Ovary (tissue), 10 donors: Measurements from ENCODE around the gene NOXO1. TPM values are rescaled to one million over a fixed set of nuclear protein-coding genes. Genes with fewer than 3 reads are reported as not detected.

ENCODE experiments used
- DNase-seq, 5 donors: peaks; one replicate each; pipeline ENCODE4 v3.0.0-alpha.2; 2019 to 2020
- H3K27ac ChIP-seq, 2 donors: fragments of 200-600 bp; one replicate each; pipeline versions ENCODE4 v1.5.1 to v1.8.0; 2019 to 2022
- H3K27me3 ChIP-seq: fragments of 200-600 bp; one replicate; pipeline ENCODE4 v1.8.0; 2022
- H3K36me3 ChIP-seq: fragments of 200-600 bp; sonication (generic); one replicate; pipeline ENCODE4 v1.5.1; 2019
- H3K4me1 ChIP-seq: one replicate; pipeline ENCODE4 v1.8.1; 2013; ENCODE audit warnings: mild to moderate bottlenecking, moderate library complexity; ENCODE audit not compliant: insufficient read depth
- H3K4me3 ChIP-seq: fragments of 200-600 bp; sonication (generic); one replicate; pipeline ENCODE4 v1.5.1; 2017
- H3K9me3 ChIP-seq, 2 donors: fragments of 200-600 bp in 1 of 2; sonication (generic) in 1 of 2; one replicate each; pipeline versions ENCODE4 v1.5.1 to v1.8.1; 2013 to 2019; ENCODE audit warnings: mild to moderate bottlenecking in 1 of 2, moderate library complexity in 1 of 2
- CTCF ChIP-seq, 3 donors: fragments of 450-650 bp in 2 of 3; fragments of 200-600 bp in 1 of 3; IDR thresholded peaks; one replicate each; pipeline versions ENCODE4 v1.5.1 to v1.8.0; 2016 to 2022; ENCODE audit warnings: antibody characterized with exemption in 3 of 3, mild to moderate bottlenecking in 1 of 3
- EP300 ChIP-seq: sonication (generic); formaldehyde crosslinking; IDR thresholded peaks from one replicate; pipeline ENCODE4 v1.6.1; 2017; ENCODE audit warnings: antibody characterized with exemption
- POLR2A ChIP-seq: fragments of 450-650 bp; IDR thresholded peaks from one replicate; pipeline ENCODE4 v1.6.1; 2017; ENCODE audit warnings: antibody characterized with exemption, mild to moderate bottlenecking, moderate library complexity
- WGBS, 3 donors: extraction: QIAGEN DNeasy Blood & Tissue Kit in 1 of 3; methylation state at CpG; one replicate each; pipeline versions ENCODE4 v1.1.5 to v1.1.7; 2013 to 2017; 5-methylcytosine and 5-hydroxymethylcytosine counted together
- intact Hi-C, 4 donors: fragments of 100-400 bp; cut with DNase I; formaldehyde crosslinking; loops; one replicate each; pipeline versions ENCODE4 v1.11.0 to v1.15.1; 2022 to 2023
- long read RNA-seq, 3 donors: library from polyadenylated mRNA in 2 of 3; unstranded in 2 of 3; transcript quantifications; one replicate each; pipeline ENCODE4 v2.0.0 and lab custom pipeline, GENCODE V29; 2021 to 2026
- polyA plus RNA-seq, 2 donors: library from polyadenylated mRNA; stranded (reverse); fragments of 200-250 nt in 1 of 2; fragments of 350-450 nt in 1 of 2; fragmentation: Illumina TruSeq in 1 of 2; extraction: RNeasy Lipid Tissue Mini Kit (QIAGEN cat#74804) in 1 of 2; gene quantifications; one replicate each; pipeline ENCODE4 v1.2.3, GENCODE V29; 2013 to 2014
- total RNA-seq, 7 donors: library from RNA; depleted of rRNA in 2 of 7; stranded (reverse); fragments of >200 nt in 2 of 7; fragmentation: NEBNext Ultra II Directional in 3 of 7; extraction: Animal tissue kit (Norgen Biotek cat#: 25700) in 3 of 7; gene quantifications; one replicate each; pipeline versions ENCODE4 v1.1.0 to v1.2.4, GENCODE V29; 2016 to 2023
- donor health status: DM: no; HTN: no; CAD: no; lungs with moderate emphysema.
- donor health status: DM: no; HTN: no; CAD: no.
- donor health status: Bipolar disorder and iron deficiency.
- donor health status: DM: yes; HTN: yes; CAD: no.
- donor health status: DM: no; HTN: no; CAD: no.
- donor health status: DM: yes; HTN: yes; CAD: no.

The NOXO1 gene, protein sequence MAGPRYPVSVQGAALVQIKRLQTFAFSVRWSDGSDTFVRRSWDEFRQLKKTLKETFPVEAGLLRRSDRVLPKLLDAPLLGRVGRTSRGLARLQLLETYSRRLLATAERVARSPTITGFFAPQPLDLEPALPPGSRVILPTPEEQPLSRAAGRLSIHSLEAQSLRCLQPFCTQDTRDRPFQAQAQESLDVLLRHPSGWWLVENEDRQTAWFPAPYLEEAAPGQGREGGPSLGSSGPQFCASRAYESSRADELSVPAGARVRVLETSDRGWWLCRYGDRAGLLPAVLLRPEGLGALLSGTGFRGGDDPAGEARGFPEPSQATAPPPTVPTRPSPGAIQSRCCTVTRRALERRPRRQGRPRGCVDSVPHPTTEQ
- total RNA-seq (1 to 10 TPM in 1 of 7 donors, under 1 TPM in 3, not detected in 3; 0.36 to 1.3 (median 0.66) TPM), polyA plus RNA-seq (under 1 TPM in 1 of 2 donors, not detected in 1; 0.48 TPM)
- long read RNA-seq, donor 1 = 0 reads
- long read RNA-seq, donor 2 = 0 reads
- long read RNA-seq, donor 3 = 0 reads

DNA sequence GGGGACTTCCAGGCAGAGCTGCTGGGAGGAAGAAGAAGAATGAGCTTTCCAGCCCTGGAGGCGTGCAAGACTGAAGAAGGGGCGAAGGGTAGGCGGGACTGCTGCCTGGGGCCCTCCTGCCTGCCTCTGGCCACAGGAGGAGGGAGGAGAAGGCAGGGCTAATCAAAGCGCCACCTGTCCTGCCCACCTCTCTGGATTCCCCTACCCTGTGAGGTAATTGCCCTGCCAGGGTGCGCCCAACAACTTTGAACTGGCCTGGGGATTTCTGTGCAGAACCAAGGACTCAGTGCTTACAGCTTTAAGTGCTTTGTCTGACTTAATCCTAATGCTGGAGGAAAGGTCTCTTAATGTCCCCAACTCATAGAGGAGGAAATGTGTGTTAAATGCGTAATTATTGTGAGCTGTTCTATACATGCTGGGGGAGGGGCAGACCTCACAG is at the start of gene NOXO1:
NOXO1 (minus strand) TSS at position 72 of the 439 bp plus-strand sequence. CDS start 290 bp downstream, outside the sequence.
- H3K27ac ChIP-seq = no peak within 1 kb of the TSS
- H3K4me3 ChIP-seq = no peak within 1 kb of the TSS
- no peaks in the 10 kb centered on the region for H3K36me3 ChIP-seq
- TF ChIP-seq CTCF (IDR thresholded peaks at IDR 0.05) (no peak), EP300 (no peak), POLR2A (no peak)
- H3K27me3 ChIP-seq = peaks cover 3% of the 10 kb centered on the region
- WGBS, 3 donors = 23 to 39% (median 30%) methylated on average over 6 of the region's 6 CpGs
- H3K4me1 ChIP-seq = peaks cover 4% of the 10 kb centered on the region
- no peaks in the 10 kb centered on the region for H3K9me3 ChIP-seq
- intact Hi-C loops = no loop called here
- DNase-seq = no peak

GRCh38 chr16:2030036-2030435 is 48.8 kb upstream of the NOXO1 start:
- H3K9me3 ChIP-seq = no peaks in the 10 kb centered on the region
- H3K27me3 ChIP-seq = no peaks in the 10 kb centered on the region
- no peak overlapping the region for H3K4me3 ChIP-seq
- no peaks in the 10 kb centered on the region for H3K36me3 ChIP-seq
- 84 to 92% (median 91%) methylated on average over 11 of the region's 11 CpGs for WGBS, 3 donors
- DNase-seq = no peak
- H3K27ac ChIP-seq = peak overlapping the region in 1 of 2 donors; percentile 30
- no peak for TF ChIP-seq EP300
- TF ChIP-seq POLR2A = no peak
- TF ChIP-seq CTCF (IDR thresholded peaks at IDR 0.05) = no peak
- intact Hi-C loops = no loop called here
- peaks cover 26% of the 10 kb centered on the region for H3K4me1 ChIP-seq

- TF ChIP-seq EP300 (no peak), CTCF (IDR thresholded peaks at IDR 0.05) (no peak), POLR2A (no peak)
- intact Hi-C loops = loop anchor here in 1 of 4 donors (5.0 kb wide), 1 partner anchor 123 kb away; no protein-coding TSS in a partner anchor
- no peaks in the 10 kb centered on the region for H3K36me3 ChIP-seq
- no peak for DNase-seq
- WGBS, 3 donors = 61 to 73% (median 67%) methylated on average over 21 to 22 of the region's 22 CpGs
- H3K9me3 ChIP-seq = no peaks in the 10 kb centered on the region
- peaks cover 21% of the 10 kb centered on the region for H3K4me1 ChIP-seq
- no peak overlapping the region for H3K27ac ChIP-seq
- no peaks in the 10 kb centered on the region for H3K27me3 ChIP-seq
- no peak overlapping the region for H3K4me3 ChIP-seq
Measured at GRCh38 chr16:2029350-2029749, 48.1 kb upstream of the NOXO1 start.

- Histone ChIP-seq H3K4me1 (peaks cover 21% of the 10 kb centered on the region), H3K36me3 (no peaks in the 10 kb centered on the region), H3K4me3 (no peak overlapping the region), H3K27me3 (no peaks in the 10 kb centered on the region), H3K27ac (peak overlapping the region in 1 of 2 donors; percentile 6), H3K9me3 (no peaks in the 10 kb centered on the region)
- intact Hi-C loops = loop anchor here in 1 of 4 donors (5.0 kb wide), 1 partner anchor 124 kb away; no protein-coding TSS in a partner anchor
- DNase-seq = peak in 1 of 5 donors; percentile 13
- TF ChIP-seq CTCF (IDR thresholded peaks at IDR 0.05) = no peak
- no peak for TF ChIP-seq POLR2A
- no peak for TF ChIP-seq EP300
- WGBS, 3 donors = 54 to 72% (median 70%) methylated on average over 18 of the region's 18 CpGs
Measured at GRCh38 chr16:2028620-2029220, 47.5 kb upstream of the NOXO1 start.
